AG04449 (cell line): ENCODE measurements around the gene PKP4.

ENCODE experiments used
- CTCF ChIA-PET: fragments of 350-600 bp; formaldehyde crosslinking; extraction: SDS; loops from one replicate; lab custom pipeline; 2021; ENCODE audit warnings: antibody characterized with exemption; lab: Yijun Ruan, JAX
- POLR2A ChIA-PET: fragments of 400-600, 350-600 bp; formaldehyde crosslinking; extraction: SDS; loops from one replicate; lab custom pipeline; 2020; ENCODE audit warnings: antibody characterized with exemption, inconsistent platforms; lab: Yijun Ruan, JAX
- DNase-seq: peaks from one replicate; pipeline ENCODE4 v3.0.0-alpha.2; 2010; ENCODE audit warnings: low read depth, low spot score
- H3K4me3 ChIP-seq: 2 replicates; pipeline ENCODE4 v1.5.1; 2011; ENCODE audit warnings: low read depth, mild to moderate bottlenecking, control low read depth, low read length
- CTCF ChIP-seq: IDR thresholded peaks from one replicate; pipeline ENCODE4 v1.5.1; 2011; ENCODE audit warnings: mild to moderate bottlenecking, moderate library complexity, low read length, control low read depth, inconsistent platforms; ENCODE audit not compliant: insufficient read depth; ENCODE audit errors: missing control alignments

Gene PKP4

GRCh38 chr2:158600155-158600802, 143.5 kb downstream of the PKP4 start:
- TF ChIP-seq CTCF = no peak
- peak; percentile 76 for DNase-seq
- POLR2A ChIA-PET = interaction anchor here (1.2 kb wide), 1 partner anchor 14 kb away, joined by 3 read pairs; no protein-coding TSS in a partner anchor
- no peak overlapping the region for H3K4me3 ChIP-seq
- CTCF ChIA-PET = interaction anchor here (1.2 to 1.5 kb wide), 3 partner anchors 23 to 144 kb away, joined by 3 to 4 read pairs (median 3); partner anchors contain the start of genes CCDC148 and PKP4

- POLR2A ChIA-PET = no interaction called here
- no peak overlapping the region for H3K4me3 ChIP-seq
- TF ChIP-seq CTCF = no peak
- CTCF ChIA-PET = no interaction called here
- DNase-seq = no peak
These were observed 145.3 kb downstream of the PKP4 start for GRCh38 chr2:158602027-158602426.

- no peak for TF ChIP-seq CTCF
- no peak for DNase-seq
- no peak overlapping the region for H3K4me3 ChIP-seq
- CTCF ChIA-PET = no interaction called here
- POLR2A ChIA-PET = no interaction called here
These were observed 146.5 kb downstream of the PKP4 start for GRCh38 chr2:158603205-158603604.

- no peak overlapping the region for H3K4me3 ChIP-seq
- no peak for DNase-seq
- ChIA-PET CTCF (interaction anchor here (0.5 kb wide), 1 partner anchor 142 kb away, joined by 3 read pairs; no protein-coding TSS in a partner anchor), POLR2A (no interaction called here)
- TF ChIP-seq CTCF = no peak
These were observed 147.2 kb downstream of the PKP4 start for GRCh38 chr2:158603986-158604385.

GRCh38 chr2:158610059-158610458, 153.3 kb downstream of the PKP4 start:
- no peak overlapping the region for H3K4me3 ChIP-seq
- CTCF ChIA-PET = interaction anchor here (1.0 to 1.6 kb wide), 2 partner anchors 9 to 14 kb away, joined by 4 to 6 read pairs; no protein-coding TSS in a partner anchor
- no peak for TF ChIP-seq CTCF
- POLR2A ChIA-PET = no interaction called here
- DNase-seq = no peak

- ChIA-PET POLR2A (no interaction called here), CTCF (no interaction called here)
- no peak for DNase-seq
- TF ChIP-seq CTCF = no peak
- no peak overlapping the region for H3K4me3 ChIP-seq
These were observed 159.8 kb downstream of the PKP4 start for GRCh38 chr2:158616480-158617000.
